Heart right ventricle (tissue), 16 donors: ENCODE results near the gene ZNF619. TPM values are rescaled to one million over a fixed set of nuclear protein-coding genes. Genes with fewer than 3 reads are reported as not detected.
A peak's percentile ranks its signal among the peaks of the same experiment; 100 is the strongest.
"Not testable (repeated sequence)": the region's sequence is repeated elsewhere in the genome, so short reads cannot be mapped to it uniquely, and the experiment has no call there.

Source experiments
- ATAC-seq, 8 donors: fragments of 200-7000 bp; cut with Tn5 transposase; one replicate each; pipeline ENCODE4 v1.9.1; 2020; ENCODE audit warnings: mild to moderate bottlenecking in 8 of 8, moderate library complexity in 8 of 8, moderate number of reproducible peaks in 1 of 8
- DNase-seq, 2 donors: peaks; one replicate each; pipeline ENCODE4 v3.0.0-alpha.2; 2020
- H3K27ac ChIP-seq, 10 donors: fragments of 200-600 bp; sonication (generic) in 2 of 10; one replicate each; pipeline versions ENCODE4 v1.5.0 to v1.8.0; 2020 to 2022; ENCODE audit warnings: mild to moderate bottlenecking in 3 of 10
- H3K27me3 ChIP-seq, 7 donors: fragments of 200-600 bp; one replicate each; pipeline ENCODE4 v1.8.0; 2021 to 2022; ENCODE audit warnings: mild to moderate bottlenecking in 2 of 7
- H3K36me3 ChIP-seq, 9 donors: fragments of 200-600 bp; sonication (generic) in 1 of 9; one replicate each; pipeline versions ENCODE4 v1.5.0 to v1.8.0; 2020 to 2022; ENCODE audit warnings: mild to moderate bottlenecking in 2 of 9
- H3K4me1 ChIP-seq, 9 donors: fragments of 200-600 bp; sonication (generic) in 1 of 9; one replicate each; pipeline versions ENCODE4 v1.5.0 to v1.8.0; 2020 to 2022; ENCODE audit warnings: mild to moderate bottlenecking in 4 of 9
- H3K4me3 ChIP-seq, 10 donors: fragments of 200-600 bp; sonication (generic) in 2 of 10; one replicate each; pipeline versions ENCODE4 v1.5.0 to v1.8.0; 2020 to 2022; ENCODE audit warnings: mild to moderate bottlenecking in 7 of 10, moderate library complexity in 2 of 10
- H3K9me3 ChIP-seq, 11 donors: fragments of 200-600 bp in 10 of 11; sonication (generic) in 2 of 11; one replicate each; pipeline versions ENCODE4 v1.5.0 to v1.8.0; 2013 to 2022; ENCODE audit warnings: mild to moderate bottlenecking in 2 of 11, control low read depth in 1 of 11, moderate library complexity in 1 of 11
- CTCF ChIP-seq, 9 donors: fragments of 200-600 bp; sonication (generic) in 2 of 9; IDR thresholded peaks; one replicate each; pipeline versions ENCODE4 v1.5.0 to v1.8.0; 2021 to 2022; ENCODE audit warnings: antibody characterized with exemption in 9 of 9, mild to moderate bottlenecking in 5 of 9, moderate library complexity in 1 of 9
- WGBS, 2 donors: extraction: QIAGEN DNeasy Blood & Tissue Kit; methylation state at CpG; one replicate each; pipeline ENCODE4 v1.1.7; 2013; ENCODE audit warnings: inconsistent platforms in 1 of 2; 5-methylcytosine and 5-hydroxymethylcytosine counted together
- intact Hi-C, 10 donors: fragments of 100-400 bp; cut with DNase I; formaldehyde crosslinking; loops; one replicate each; pipeline versions ENCODE4 v1.11.1 to v1.14.2; 2022
- polyA plus RNA-seq, 2 donors: library from polyadenylated mRNA; stranded (reverse); fragments of 200-250 nt; gene quantifications; one replicate each; pipeline ENCODE4 v1.2.3, GENCODE V29; 2013
- total RNA-seq, 10 donors: library from RNA; stranded (reverse); fragmentation: NEBNext Ultra II Directional in 3 of 10; extraction: Animal tissue kit (Norgen Biotek cat#: 25700) in 3 of 10; gene quantifications; one replicate each; pipeline versions ENCODE4 v1.2.1 to v1.2.4, GENCODE V29; 2021 to 2023
- donor health status: Arrhythmogenic right ventricular cardiomyopathy.
- donor health status: ischemic (EF 13 %, LVEDD 7.1; RV severe dilation, severe dysfunction).
- donor health status: healthy with polysubstance abuse.
- donor health status: DM: no; HTN: yes; CAD: no.
- donor health status: DM: no; HTN: no; CAD: no.
- donor health status: ischemic (EF 25% LVEDD 6.9; RV normal size, moderate dysfunction).
- donor health status: ischemic (EF 25% LVEDD 5.7; RV mildly dilated, moderate dysfunction).
- donor health status: healthy.
- donor health status: DM: yes; HTN: yes; CAD: no.
- donor health status: Ischemic cardiomyopathy.
- donor health status: ischemic (EF 35%, LVEDD 5.7; RV mildly dilated, moderate dysfunction).
- donor health status: nonischemic (EF 11% LVEDD 7.7; RV severe dilation, severe dysfunction).
- donor health status: DM: yes; HTN: yes; CAD: no.
- donor health status: PGD.
- donor health status: ischemic (EF 29% LVEDD 5.4; RV normal size, mild dysfunction).
- donor health status: nonischemic (EF 23%, LVEDD 6.1; RV moderate dilation, normal function).

ZNF619 gene
- total and polyA plus RNA-seq, 12 donors = 1.0 to 6.1 (median 4.9) TPM

DNA sequence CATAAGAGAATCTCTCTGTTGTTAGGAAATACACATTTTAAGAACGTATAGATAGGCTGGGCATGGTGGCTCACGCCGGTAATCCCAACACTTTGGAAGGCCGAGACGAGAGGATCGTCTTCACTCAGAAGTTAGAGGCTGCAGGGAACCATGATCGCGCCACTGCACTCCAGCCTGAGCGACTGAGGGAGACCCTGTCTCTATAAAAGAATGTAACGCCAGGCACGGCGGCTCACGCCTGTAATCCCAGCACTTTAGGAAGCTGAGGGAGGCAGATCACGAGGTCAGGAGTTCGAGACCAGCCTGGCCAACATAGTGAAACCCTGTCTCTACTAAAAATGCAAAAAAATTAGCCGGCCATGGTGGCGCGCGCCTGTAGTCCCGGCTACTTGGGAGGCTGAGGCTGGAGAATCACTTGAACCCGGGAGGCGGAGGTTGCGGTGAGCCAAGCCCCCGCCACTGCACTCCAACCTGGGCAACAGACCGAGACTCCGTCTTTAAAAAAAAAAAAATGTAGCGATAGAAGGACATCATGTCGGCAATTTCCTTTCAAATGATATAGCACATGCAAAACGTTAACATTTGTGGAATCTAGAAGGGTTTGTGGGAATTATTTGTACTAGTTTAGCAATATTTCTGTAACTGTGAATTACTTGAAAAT is 20.5 kb upstream of the ZNF619 start:
- peak overlapping the region; percentile 69 to 99 (median 91) for H3K4me3 ChIP-seq
- no peaks in the 10 kb centered on the region for H3K27me3 ChIP-seq
- TF ChIP-seq CTCF (IDR thresholded peaks at IDR 0.05) = no peak
- peak overlapping the region; percentile 83 to 96 (median 91) for H3K27ac ChIP-seq
- peaks cover 0 to 36% (median 25%) of the 10 kb centered on the region in 9 donors for H3K36me3 ChIP-seq
- no peaks in the 10 kb centered on the region for H3K9me3 ChIP-seq
- intact Hi-C loops = loop anchor here in 8 of 10 donors (5.0 to 10.0 kb wide), 8 partner anchors 51 to 1658 kb away; partner anchors contain the start of genes ZNF621 (in 4 of the 8), ULK4 (in 1 of the 8) and ZNF620 (in 1 of the 8)
- H3K4me1 ChIP-seq = peaks cover 8 to 56% (median 41%) of the 10 kb centered on the region in 9 donors
- DNase-seq (no peak), ATAC-seq (no peak)
- WGBS, 2 donors = 46 to 53% methylated on average over 29 of the region's 29 CpGs

DNA sequence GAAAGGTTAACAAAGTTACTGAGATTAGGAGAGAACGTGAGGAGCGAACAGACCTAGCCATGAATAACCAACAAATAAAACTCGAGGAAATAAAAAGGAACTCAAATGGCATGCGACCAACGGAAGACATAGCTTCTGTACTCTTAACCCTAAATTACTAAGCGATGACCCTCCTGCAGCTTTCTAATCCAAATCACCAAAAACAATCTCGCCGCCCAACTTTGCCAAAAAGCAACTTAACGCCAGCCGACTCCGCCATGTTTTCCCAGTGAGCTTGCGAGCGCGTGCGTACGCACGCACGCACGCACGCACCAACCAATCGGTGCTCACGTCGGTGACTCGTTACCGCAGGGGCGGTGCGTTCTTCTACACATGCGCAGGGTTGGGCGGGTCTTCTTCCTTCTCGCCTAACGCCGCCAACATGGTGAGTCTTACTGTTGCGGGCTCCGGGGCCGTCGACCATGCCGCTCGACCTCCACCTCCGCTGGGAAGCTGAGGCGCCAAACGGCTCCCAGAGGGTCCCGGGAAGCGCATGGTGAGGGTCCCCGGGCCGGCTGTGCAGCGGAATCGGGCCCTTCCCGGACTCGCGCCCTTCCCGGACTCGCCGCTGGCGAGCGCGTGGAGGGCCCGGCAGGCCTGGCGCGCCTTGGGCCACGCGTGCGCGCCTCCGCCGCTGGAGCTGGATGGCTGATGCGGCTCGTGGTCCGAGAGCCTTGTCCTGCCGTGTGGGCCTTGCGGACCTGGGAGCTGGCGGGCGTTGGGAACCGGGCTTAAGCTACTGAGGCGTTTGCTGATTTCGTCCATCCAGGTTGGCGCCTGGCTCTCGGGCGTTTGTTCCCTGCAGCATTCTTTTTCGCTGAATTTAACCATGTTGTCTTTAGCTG is 19.7 kb upstream of the ZNF619 start, which contains the start of gene RPL14:
Gene RPL14, plus strand, starts transcription at position 400 of the 884 bp plus-strand sequence. Its CDS starts 133 bp downstream, at position 533.
- no peaks in the 10 kb centered on the region for H3K27me3 ChIP-seq
- H3K27ac ChIP-seq = peak within 1 kb of the TSS; percentile 83 to 96 (median 91)
- ATAC-seq (peak; percentile 89 to 93 (median 90)), DNase-seq (peak; percentile 95 to 97)
- H3K9me3 ChIP-seq = no peaks in the 10 kb centered on the region
- peak within 1 kb of the TSS; percentile 69 to 99 (median 91) for H3K4me3 ChIP-seq
- WGBS, 2 donors = 0% methylated on average over 79 of the region's 79 CpGs
- peaks cover 7 to 50% (median 36%) of the 10 kb centered on the region in 9 donors for H3K4me1 ChIP-seq
- intact Hi-C loops = loop anchor here in 8 of 10 donors (5.0 to 10.0 kb wide), 8 partner anchors 50 to 1658 kb away; partner anchors contain the start of genes ZNF621 (in 4 of the 8), ULK4 (in 1 of the 8) and ZNF620 (in 1 of the 8)
- H3K36me3 ChIP-seq = peaks cover 0 to 44% (median 31%) of the 10 kb centered on the region in 9 donors
- TF ChIP-seq CTCF (IDR thresholded peaks at IDR 0.05) = no peak

- DNase-seq (no peak), ATAC-seq (no peak)
- no peaks in the 10 kb centered on the region for H3K27me3 ChIP-seq
- H3K4me3 ChIP-seq = peak overlapping the region; percentile 69 to 99 (median 91)
- H3K4me1 ChIP-seq = peaks cover 4 to 42% (median 30%) of the 10 kb centered on the region in 9 donors
- TF ChIP-seq CTCF (IDR thresholded peaks at IDR 0.05) = no peak
- H3K27ac ChIP-seq = peak overlapping the region in 1 of 10 donors; percentile 96
- 90 to 92% methylated on average over 4 of the region's 4 CpGs for WGBS, 2 donors
- no peaks in the 10 kb centered on the region for H3K9me3 ChIP-seq
- H3K36me3 ChIP-seq = peaks cover 0 to 56% (median 42%) of the 10 kb centered on the region in 9 donors
- intact Hi-C loops = loop anchor here in 8 of 10 donors (5.0 to 10.0 kb wide), 8 partner anchors 49 to 1656 kb away; partner anchors contain the start of genes ZNF621 (in 4 of the 8), ULK4 (in 1 of the 8) and ZNF620 (in 1 of the 8)
These were observed 18.4 kb upstream of the ZNF619 start for GRCh38 chr3:40458473-40458872.

- DNase-seq, intact Hi-C loops, H3K9me3 ChIP-seq, H3K4me3 ChIP-seq, ATAC-seq, H3K27me3 ChIP-seq, H3K27ac ChIP-seq: not testable (repeated sequence)
- peaks cover 0 to 77% (median 52%) of the 10 kb centered on the region in 9 donors for H3K36me3 ChIP-seq
- H3K4me1 ChIP-seq = peaks cover 4 to 45% (median 23%) of the 10 kb centered on the region in 9 donors
- 86 to 87% methylated on average over 6 of the region's 6 CpGs for WGBS, 2 donors
These were observed 16.4 kb upstream of the ZNF619 start for GRCh38 chr3:40460481-40460880.
